K562 (cell line): ENCODE data around the gene DHX32. TPM values are rescaled to one million over a fixed set of nuclear protein-coding genes. Genes with fewer than 3 reads are reported as not detected.

Source experiments
- ARID2 ChIP-seq: fragments of 450-650 bp; IDR thresholded peaks from 2 replicates; pipeline ENCODE4 v1.6.1; 2017; ENCODE audit warnings: antibody characterized with exemption, mild to moderate bottlenecking
- ATF7 ChIP-seq: fragments of 450-650 bp; IDR thresholded peaks from 2 replicates; pipeline ENCODE4 v1.7.1; 2014; ENCODE audit warnings: mild to moderate bottlenecking, moderate library complexity
- CHD4 ChIP-seq: fragments of 200-600 bp; sonication (generic); IDR thresholded peaks from 3 replicates; pipeline ENCODE4 v1.6.1; 2012; ENCODE audit warnings: low read depth, mild to moderate bottlenecking, mixed read lengths, low read length, inconsistent platforms; ENCODE audit not compliant: insufficient read depth, insufficient replicate concordance, poor library complexity, severe bottlenecking
- DPF2 ChIP-seq: fragments of 450-650 bp; IDR thresholded peaks from 2 replicates; pipeline ENCODE4 v1.6.1; 2016
- FOXJ3 ChIP-seq: sonication (generic); formaldehyde crosslinking; IDR thresholded peaks from 2 replicates; pipeline ENCODE4 v1.4.0; 2020; ENCODE audit warnings: mild to moderate bottlenecking, missing genetic modification reagents
- KDM2B ChIP-seq: fragments of 250-450 bp; sonication (Bioruptor Pico); IDR thresholded peaks from 2 replicates; pipeline ENCODE4 v1.8.0; 2021; ENCODE audit warnings: mild to moderate bottlenecking, moderate library complexity
- KLF16 ChIP-seq: IDR thresholded peaks from 2 replicates; pipeline ENCODE4 v1.6.1; 2016; ENCODE audit warnings: antibody characterized with exemption
- MAFF ChIP-seq: IDR thresholded peaks from 2 replicates; pipeline ENCODE4 v1.6.1; 2012; ENCODE audit warnings: low read length, improper control_type of control experiment
- MEIS2 ChIP-seq: fragments of 450-650 bp; IDR thresholded peaks from 2 replicates; pipeline ENCODE4 v1.6.1; 2014; ENCODE audit warnings: mild to moderate bottlenecking; ENCODE audit not compliant: partially characterized antibody
- NEUROD1 ChIP-seq: fragments of 150-350 bp; IDR thresholded peaks from 2 replicates; pipeline ENCODE4 v1.6.1; 2014; ENCODE audit warnings: borderline replicate concordance, low read length, low read depth; ENCODE audit not compliant: partially characterized antibody
- NFRKB ChIP-seq: fragments of 450-650 bp; IDR thresholded peaks from 2 replicates; pipeline ENCODE4 v1.6.1; 2016; ENCODE audit warnings: low read depth
- NR2C2 ChIP-seq, 2 experiments: fragments of 200-800 bp in 1 of 2; sonication (Bioruptor generic) in 1 of 2; sonication (generic) in 1 of 2; formaldehyde crosslinking in 1 of 2; IDR thresholded peaks; 2 replicates each; pipeline versions ENCODE4 v1.6.1 to v1.8.0; 2016 to 2022; ENCODE audit warnings: mild to moderate bottlenecking in 1 of 2, missing compliant biosample characterization in 1 of 2, missing genetic modification characterization in 1 of 2, missing genetic modification reagents in 1 of 2
- PHTF2 ChIP-seq: fragments of 250-450 bp; sonication (Bioruptor Pico); IDR thresholded peaks from 2 replicates; pipeline ENCODE4 v1.5.0; 2021; ENCODE audit warnings: mild to moderate bottlenecking
- SAFB2 ChIP-seq: fragments of 200-400 bp; formaldehyde crosslinking; IDR thresholded peaks from 2 replicates; pipeline ENCODE4 v1.6.1; 2018; ENCODE audit warnings: borderline replicate concordance, low read length, low read depth, moderate library complexity; ENCODE audit not compliant: severe bottlenecking
- SPI1 ChIP-seq: IDR thresholded peaks from 2 replicates; pipeline ENCODE4 v1.6.1; 2011; ENCODE audit warnings: low read depth, low read length, control low read depth, borderline replicate concordance
- SUPT5H ChIP-seq: fragments of 450-650 bp; IDR thresholded peaks from 2 replicates; pipeline ENCODE4 v1.6.1; 2016
- ZC3H8 ChIP-seq: fragments of 450-650 bp; IDR thresholded peaks from 2 replicates; pipeline ENCODE4 v1.6.1; 2017
- ZNF224 ChIP-seq: sonication (generic); formaldehyde crosslinking; IDR thresholded peaks from 2 replicates; pipeline ENCODE4 v1.8.0; 2022; ENCODE audit warnings: mild to moderate bottlenecking, missing genetic modification reagents
- ZNF239 ChIP-seq: fragments of 250-450 bp; sonication (Bioruptor Pico); IDR thresholded peaks from 2 replicates; pipeline ENCODE4 v1.4.0; 2020; ENCODE audit warnings: mild to moderate bottlenecking
- ZNF24 ChIP-seq: fragments of 450-650 bp; IDR thresholded peaks from 2 replicates; pipeline ENCODE4 v1.6.1; 2016
- ZNF41 ChIP-seq: fragments of 250-450 bp; sonication (Bioruptor Pico); conservative IDR thresholded peaks from 2 replicates; pipeline ENCODE4 v1.4.0; 2020; ENCODE audit warnings: mild to moderate bottlenecking
- ZZZ3 ChIP-seq: fragments of 450-650 bp; IDR thresholded peaks from 2 replicates; pipeline ENCODE4 v1.6.1; 2016; ENCODE audit warnings: antibody characterized with exemption, mild to moderate bottlenecking, moderate library complexity
- polyA plus RNA-seq, 8 experiments: library from polyadenylated mRNA; depleted of rRNA in 4 of 8; stranded (reverse) in 5 of 8; unstranded in 3 of 8; fragments of >200 nt; fragmentation: Nextera tagmentation in 2 of 8; fragmentation: Illumina TruSeq in 1 of 8; extraction: Ambion mirVana in 2 of 8; extraction: Trizol in 1 of 8; gene quantifications; 2 replicates each; pipeline versions ENCODE4 v1.2.1 to v1.2.3, GENCODE V29; 2011 to 2014; ENCODE audit warnings: inconsistent platforms in 1 of 8, missing spikeins in 1 of 8
- total RNA-seq, 7 experiments: library from RNA; depleted of rRNA in 6 of 7; stranded (reverse); fragments of >200 nt in 6 of 7; fragmentation: Illumina TruSeq in 2 of 7; extraction: Trizol in 2 of 7; gene quantifications; 2 replicates each; pipeline versions ENCODE4 v1.2.1 to v1.2.3, GENCODE V29; 2011 to 2021; ENCODE audit warnings: low replicate concordance in 1 of 7
- TF ChIP-seq, protein P1 (sequence below): fragments of 250-450 bp; sonication (Bioruptor Pico); IDR thresholded peaks from 2 replicates; pipeline ENCODE4 v1.5.0; 2020; ENCODE audit warnings: mild to moderate bottlenecking
- TF ChIP-seq, protein P2 (sequence below): fragments of 450-650 bp; IDR thresholded peaks from 2 replicates; pipeline ENCODE4 v1.6.1; 2016; ENCODE audit warnings: low read depth, mild to moderate bottlenecking, moderate library complexity
- TF ChIP-seq, protein P3 (sequence below), 2 experiments: fragments of 450-650 bp in 1 of 2; sonication (generic) in 1 of 2; formaldehyde crosslinking in 1 of 2; IDR thresholded peaks in 1 of 2; conservative IDR thresholded peaks in 1 of 2; 2 replicates each; pipeline versions ENCODE4 v1.6.1 to v1.8.1; 2016 to 2023; ENCODE audit warnings: mild to moderate bottlenecking in 2 of 2, moderate library complexity in 2 of 2, inconsistent platforms in 1 of 2, missing genetic modification reagents in 1 of 2
- TF ChIP-seq, protein P4 (sequence below): fragments of 150-350 bp; conservative IDR thresholded peaks from 2 replicates; pipeline ENCODE4 v1.6.1; 2014; ENCODE audit warnings: low read length

The DHX32 gene
- total and polyA plus RNA-seq, 9 of the 15 experiments (the other 6 are each of a cell fraction or from before 2014, with no cell fraction given), result 5.8 to 23.5 (median 17.5) TPM

DNA sequence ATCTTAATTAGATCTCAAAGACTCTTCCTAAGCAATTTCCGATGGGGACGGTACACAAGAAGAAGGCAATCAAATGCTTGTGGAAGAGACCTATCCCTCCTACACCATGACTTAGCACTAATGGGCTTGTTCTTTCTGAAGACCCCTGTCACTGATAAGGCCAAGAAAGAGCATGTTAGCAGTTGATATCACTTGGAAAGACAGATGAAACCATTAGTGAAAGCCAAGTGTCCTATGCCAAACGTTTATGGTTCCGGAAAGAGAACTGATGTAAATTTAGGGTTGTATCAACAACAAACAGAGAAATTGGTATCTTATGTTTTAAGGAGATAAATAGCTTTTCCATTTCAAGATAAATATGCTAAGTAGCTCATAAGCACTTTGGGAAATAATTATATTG is 64.5 kb downstream of the DHX32 start (continued):
- TF ChIP-seq ZNF224 (CRISPR knock-in tag) (no peak), NR2C2 (CRISPR knock-in tag; IDR thresholded peaks at IDR 0.05) (no peak), NR2C2 (tag; IDR thresholded peaks at IDR 0.05) (no peak), ZNF41 (CRISPR knock-in tag) (no peak), PHTF2 (CRISPR knock-in tag) (no peak), FOXJ3 (CRISPR knock-in tag) (no peak), MAFF (peak; percentile 90), DPF2 (peak; percentile 97), CHD4 (no peak), ZNF24 (peak; percentile 9), ARID2 (no peak), ZC3H8 (no peak), MEIS2 (peak; percentile 92), ZNF239 (CRISPR knock-in tag) (no peak), NFRKB (no peak), KDM2B (CRISPR knock-in tag) (no peak), SUPT5H (no peak), SPI1 (no peak), ZZZ3 (no peak), KLF16 (peak; percentile 95), NEUROD1 (peak; percentile 17), ATF7 (0 out of 2 replicates have a peak, but pooled peaks have one; percentile 18), SAFB2 (no peak)
- TF ChIP-seq, protein P1, sequence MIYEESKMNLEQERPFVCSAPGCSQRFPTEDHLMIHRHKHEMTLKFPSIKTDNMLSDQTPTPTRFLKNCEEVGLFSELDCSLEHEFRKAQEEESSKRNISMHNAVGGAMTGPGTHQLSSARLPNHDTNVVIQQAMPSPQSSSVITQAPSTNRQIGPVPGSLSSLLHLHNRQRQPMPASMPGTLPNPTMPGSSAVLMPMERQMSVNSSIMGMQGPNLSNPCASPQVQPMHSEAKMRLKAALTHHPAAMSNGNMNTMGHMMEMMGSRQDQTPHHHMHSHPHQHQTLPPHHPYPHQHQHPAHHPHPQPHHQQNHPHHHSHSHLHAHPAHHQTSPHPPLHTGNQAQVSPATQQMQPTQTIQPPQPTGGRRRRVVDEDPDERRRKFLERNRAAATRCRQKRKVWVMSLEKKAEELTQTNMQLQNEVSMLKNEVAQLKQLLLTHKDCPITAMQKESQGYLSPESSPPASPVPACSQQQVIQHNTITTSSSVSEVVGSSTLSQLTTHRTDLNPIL (CRISPR knock-in tag), result no peak
- TF ChIP-seq, protein P2, sequence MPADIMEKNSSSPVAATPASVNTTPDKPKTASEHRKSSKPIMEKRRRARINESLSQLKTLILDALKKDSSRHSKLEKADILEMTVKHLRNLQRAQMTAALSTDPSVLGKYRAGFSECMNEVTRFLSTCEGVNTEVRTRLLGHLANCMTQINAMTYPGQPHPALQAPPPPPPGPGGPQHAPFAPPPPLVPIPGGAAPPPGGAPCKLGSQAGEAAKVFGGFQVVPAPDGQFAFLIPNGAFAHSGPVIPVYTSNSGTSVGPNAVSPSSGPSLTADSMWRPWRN, result peak; percentile 88
- TF ChIP-seq, protein P3, sequence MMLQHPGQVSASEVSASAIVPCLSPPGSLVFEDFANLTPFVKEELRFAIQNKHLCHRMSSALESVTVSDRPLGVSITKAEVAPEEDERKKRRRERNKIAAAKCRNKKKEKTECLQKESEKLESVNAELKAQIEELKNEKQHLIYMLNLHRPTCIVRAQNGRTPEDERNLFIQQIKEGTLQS (IDR thresholded peaks at IDR 0.05), result peak; percentile 19; the same call in 1 of the 2 replicates
- TF ChIP-seq, protein P3 (CRISPR knock-in tag; conservative IDR thresholded peaks at IDR 0.05), result no peak
- TF ChIP-seq, protein P4, sequence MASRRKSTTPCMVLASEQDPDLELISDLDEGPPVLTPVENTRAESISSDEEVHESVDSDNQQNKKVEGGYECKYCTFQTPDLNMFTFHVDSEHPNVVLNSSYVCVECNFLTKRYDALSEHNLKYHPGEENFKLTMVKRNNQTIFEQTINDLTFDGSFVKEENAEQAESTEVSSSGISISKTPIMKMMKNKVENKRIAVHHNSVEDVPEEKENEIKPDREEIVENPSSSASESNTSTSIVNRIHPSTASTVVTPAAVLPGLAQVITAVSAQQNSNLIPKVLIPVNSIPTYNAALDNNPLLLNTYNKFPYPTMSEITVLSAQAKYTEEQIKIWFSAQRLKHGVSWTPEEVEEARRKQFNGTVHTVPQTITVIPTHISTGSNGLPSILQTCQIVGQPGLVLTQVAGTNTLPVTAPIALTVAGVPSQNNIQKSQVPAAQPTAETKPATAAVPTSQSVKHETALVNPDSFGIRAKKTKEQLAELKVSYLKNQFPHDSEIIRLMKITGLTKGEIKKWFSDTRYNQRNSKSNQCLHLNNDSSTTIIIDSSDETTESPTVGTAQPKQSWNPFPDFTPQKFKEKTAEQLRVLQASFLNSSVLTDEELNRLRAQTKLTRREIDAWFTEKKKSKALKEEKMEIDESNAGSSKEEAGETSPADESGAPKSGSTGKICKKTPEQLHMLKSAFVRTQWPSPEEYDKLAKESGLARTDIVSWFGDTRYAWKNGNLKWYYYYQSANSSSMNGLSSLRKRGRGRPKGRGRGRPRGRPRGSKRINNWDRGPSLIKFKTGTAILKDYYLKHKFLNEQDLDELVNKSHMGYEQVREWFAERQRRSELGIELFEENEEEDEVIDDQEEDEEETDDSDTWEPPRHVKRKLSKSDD, result no peak
